NT2/D1 (cell line): ENCODE measurements around the gene MAGED2.

Source experiments
- SUZ12 ChIP-seq: IDR thresholded peaks from 2 replicates; pipeline ENCODE4 v1.6.1; 2011; ENCODE audit not compliant: insufficient read length, insufficient read depth; ENCODE audit errors: extremely low read depth
- ZNF274 ChIP-seq: IDR thresholded peaks from 2 replicates; pipeline ENCODE4 v1.6.1; 2011; ENCODE audit warnings: mild to moderate bottlenecking, low read depth, low read length

GRCh38 chrX:54776061-54776460 is 31.5 kb upstream of the MAGED2 start:
- TF ChIP-seq SUZ12 (no peak), ZNF274 (no peak)
